Measurements from ENCODE around the gene CCDC85B.
"Not testable (repeated sequence)": the region's sequence is repeated elsewhere in the genome, so short reads cannot be mapped to it uniquely, and the experiment has no call there.

CCDC85B gene

DNA sequence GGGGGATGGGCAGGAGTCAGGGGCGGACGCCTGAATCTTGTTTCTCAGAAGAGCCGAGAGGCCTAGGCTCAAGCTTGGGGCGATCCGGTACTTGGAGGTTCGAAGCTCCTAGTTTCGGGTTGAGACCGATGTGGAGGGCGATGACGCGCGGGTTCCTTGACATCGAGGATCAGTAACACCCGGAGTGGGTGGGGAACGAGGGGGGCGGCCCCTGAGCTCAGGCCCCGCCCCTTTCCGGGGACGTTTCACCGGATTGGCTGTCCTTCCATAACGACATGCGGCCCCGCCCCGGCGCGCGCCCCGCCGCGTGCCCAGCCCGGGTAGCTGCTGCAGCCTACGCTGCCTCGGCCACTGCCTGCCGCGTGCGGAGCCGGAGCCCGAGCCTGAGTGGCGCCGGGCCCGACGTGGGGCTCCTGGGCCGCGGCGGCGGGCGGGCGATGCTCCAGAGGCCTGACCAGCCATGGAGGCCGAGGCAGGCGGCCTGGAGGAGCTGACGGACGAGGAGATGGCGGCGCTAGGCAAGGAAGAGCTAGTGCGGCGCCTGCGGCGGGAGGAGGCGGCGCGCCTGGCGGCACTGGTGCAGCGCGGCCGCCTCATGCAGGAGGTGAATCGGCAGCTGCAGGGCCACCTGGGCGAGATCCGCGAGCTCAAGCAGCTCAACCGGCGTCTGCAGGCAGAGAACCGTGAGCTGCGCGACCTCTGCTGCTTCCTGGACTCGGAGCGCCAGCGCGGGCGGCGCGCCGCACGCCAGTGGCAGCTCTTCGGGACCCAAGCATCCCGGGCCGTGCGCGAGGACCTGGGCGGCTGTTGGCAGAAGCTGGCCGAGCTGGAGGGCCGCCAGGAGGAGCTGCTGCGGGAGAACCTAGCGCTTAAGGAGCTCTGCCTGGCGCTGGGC is at the start of gene CCDC85B:
Gene CCDC85B, plus strand, starts transcription at position 350 of the 895 bp plus-strand sequence. Its CDS starts 111 bp downstream, at position 461.
- peak within 1 kb of the TSS; percentile 87 for H3K4me3 ChIP-seq (replicated peaks; ENCODE audit: low read depth, low read length)
- TF ChIP-seq, protein P1, sequence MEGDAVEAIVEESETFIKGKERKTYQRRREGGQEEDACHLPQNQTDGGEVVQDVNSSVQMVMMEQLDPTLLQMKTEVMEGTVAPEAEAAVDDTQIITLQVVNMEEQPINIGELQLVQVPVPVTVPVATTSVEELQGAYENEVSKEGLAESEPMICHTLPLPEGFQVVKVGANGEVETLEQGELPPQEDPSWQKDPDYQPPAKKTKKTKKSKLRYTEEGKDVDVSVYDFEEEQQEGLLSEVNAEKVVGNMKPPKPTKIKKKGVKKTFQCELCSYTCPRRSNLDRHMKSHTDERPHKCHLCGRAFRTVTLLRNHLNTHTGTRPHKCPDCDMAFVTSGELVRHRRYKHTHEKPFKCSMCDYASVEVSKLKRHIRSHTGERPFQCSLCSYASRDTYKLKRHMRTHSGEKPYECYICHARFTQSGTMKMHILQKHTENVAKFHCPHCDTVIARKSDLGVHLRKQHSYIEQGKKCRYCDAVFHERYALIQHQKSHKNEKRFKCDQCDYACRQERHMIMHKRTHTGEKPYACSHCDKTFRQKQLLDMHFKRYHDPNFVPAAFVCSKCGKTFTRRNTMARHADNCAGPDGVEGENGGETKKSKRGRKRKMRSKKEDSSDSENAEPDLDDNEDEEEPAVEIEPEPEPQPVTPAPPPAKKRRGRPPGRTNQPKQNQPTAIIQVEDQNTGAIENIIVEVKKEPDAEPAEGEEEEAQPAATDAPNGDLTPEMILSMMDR (IDR thresholded peaks at IDR 0.05; ENCODE audit: low read depth, low read length, missing control alignments) = no peak
- DNase-seq (ENCODE audit: extremely low read depth, low read depth) = peak; percentile 88

GRCh38 chr11:65842144-65842543 is 48.3 kb upstream of the CCDC85B start:
- H3K4me3 ChIP-seq (replicated peaks; ENCODE audit: low read depth, low read length) = no peak overlapping the region
- DNase-seq (ENCODE audit: extremely low read depth, low read depth) = no peak
- TF ChIP-seq, protein P1 (IDR thresholded peaks at IDR 0.05; ENCODE audit: low read depth, low read length, missing control alignments) = no peak

DNA sequence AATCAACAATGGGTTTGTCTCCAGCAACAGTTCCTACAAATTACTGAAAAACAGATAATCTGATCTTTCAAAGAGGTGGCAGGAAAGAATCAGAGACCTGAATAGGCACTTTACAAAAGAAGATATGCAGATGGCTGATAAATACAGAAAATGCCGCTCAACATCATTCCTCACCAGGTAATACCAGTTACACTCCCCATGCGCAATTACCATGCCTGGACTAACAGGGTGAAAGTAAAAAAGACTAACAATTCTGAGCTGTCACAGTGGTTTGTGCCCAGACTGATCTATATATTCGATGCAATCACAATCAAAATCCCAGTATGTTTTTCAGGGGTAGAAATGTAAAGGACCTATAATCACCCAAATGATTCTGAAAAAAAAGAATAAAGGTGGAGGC is 46.7 kb upstream of the CCDC85B start:
- no peak for DNase-seq (ENCODE audit: extremely low read depth, low read depth)
- no peak overlapping the region for H3K4me3 ChIP-seq (replicated peaks; ENCODE audit: low read depth, low read length)
- TF ChIP-seq, protein P1 (IDR thresholded peaks at IDR 0.05; ENCODE audit: low read depth, low read length, missing control alignments) = no peak

GRCh38 chr11:65844231-65844872 is 46.1 kb upstream of the CCDC85B start:
- no peak overlapping the region for H3K4me3 ChIP-seq (replicated peaks; ENCODE audit: low read depth, low read length)
- no peak for DNase-seq (ENCODE audit: extremely low read depth, low read depth)
- TF ChIP-seq, protein P1 (IDR thresholded peaks at IDR 0.05; ENCODE audit: low read depth, low read length, missing control alignments) = no peak

DNA sequence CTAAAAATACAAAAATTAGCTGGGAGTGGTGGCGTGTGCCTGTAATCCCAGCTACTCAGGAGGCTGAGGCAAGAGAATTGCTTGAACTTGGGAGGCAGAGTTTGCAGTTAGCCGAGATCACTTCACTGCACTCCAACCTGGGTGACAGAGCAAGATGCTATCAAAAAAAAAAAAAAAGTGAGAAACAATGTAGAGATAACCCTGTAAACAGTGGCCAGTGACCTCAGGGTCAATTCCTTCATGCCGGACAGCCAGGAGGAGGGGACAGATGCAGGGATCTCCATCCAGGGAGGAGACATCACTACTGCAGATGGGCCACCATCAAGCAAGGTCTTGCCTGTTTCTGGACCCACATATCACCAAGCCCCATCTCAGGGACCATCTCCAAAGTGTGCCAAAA is 42.7 kb upstream of the CCDC85B start:
- TF ChIP-seq, protein P1 (IDR thresholded peaks at IDR 0.05; ENCODE audit: low read depth, low read length, missing control alignments) = no peak
- DNase-seq (ENCODE audit: extremely low read depth, low read depth) = no peak

DNA sequence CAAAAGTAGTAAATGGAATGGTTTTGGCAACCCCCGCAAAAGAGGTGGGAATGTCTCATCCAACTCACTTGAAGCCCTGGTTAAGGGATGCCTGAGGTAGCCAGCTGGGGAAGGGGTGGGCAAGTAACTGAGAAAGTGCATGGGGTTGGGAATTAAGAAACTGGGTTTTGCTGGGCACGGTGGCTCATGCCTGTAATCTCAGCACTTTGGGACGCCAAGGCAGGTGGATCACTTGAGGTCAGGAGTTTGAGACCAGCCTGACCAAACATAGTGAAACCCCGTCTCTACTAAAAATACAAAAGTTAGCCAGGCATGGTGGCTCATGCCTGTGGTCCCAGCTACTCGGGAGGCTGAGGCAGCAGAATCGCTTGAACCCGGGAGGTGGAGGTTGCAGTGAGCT is 41.8 kb upstream of the CCDC85B start:
- H3K4me3 ChIP-seq (replicated peaks; ENCODE audit: low read depth, low read length); DNase-seq (ENCODE audit: extremely low read depth, low read depth): not testable (repeated sequence)

More for the DNA sequence above, 42.7 kb upstream of the CCDC85B start:
- no peak overlapping the region for H3K4me3 ChIP-seq (replicated peaks; ENCODE audit: low read depth, low read length)

DNA sequence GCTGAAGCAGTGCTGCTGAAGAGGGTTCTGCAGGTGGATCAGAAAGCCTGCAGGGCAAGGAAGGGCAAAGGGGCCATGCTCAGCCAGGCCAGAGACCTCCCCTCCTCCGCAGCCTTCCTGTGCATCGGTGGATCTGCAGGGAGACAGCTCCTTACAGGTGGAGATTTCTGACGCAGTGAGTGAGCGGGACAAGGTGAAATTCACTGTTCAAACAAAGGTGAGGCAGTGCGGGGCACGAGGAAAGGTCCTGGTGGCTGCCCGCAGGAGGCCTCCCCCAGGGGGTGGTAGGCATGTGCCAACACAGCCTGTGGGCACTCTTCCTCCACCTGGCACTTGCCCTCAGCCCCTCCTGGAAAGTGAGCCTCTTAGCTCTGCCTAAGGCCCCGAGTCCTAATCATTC is 41.1 kb upstream of the CCDC85B start:
- DNase-seq (ENCODE audit: extremely low read depth, low read depth) = no peak
- TF ChIP-seq, protein P1 (IDR thresholded peaks at IDR 0.05; ENCODE audit: low read depth, low read length, missing control alignments) = no peak
- no peak overlapping the region for H3K4me3 ChIP-seq (replicated peaks; ENCODE audit: low read depth, low read length)

Measured in HFF-Myc (cell line).